ENCODE measurements around the gene HEATR3.

Gene HEATR3

GRCh38 chr16:50137268-50137667, 71.5 kb downstream of the HEATR3 start:
- no peaks in the 10 kb centered on the region for H3K27me3 ChIP-seq (ENCODE audit: insufficient read depth, low read length)
- H2AFZ ChIP-seq (ENCODE audit: insufficient read depth, low read length, poor library complexity), result no peak overlapping the region
- DNase-seq, result no peak
- no peaks in the 10 kb centered on the region for H3K79me1 ChIP-seq (ENCODE audit: low read length)
- no peak overlapping the region for H2BK120ac ChIP-seq (ENCODE audit: insufficient read depth, low read length, poor library complexity)
- H3K4ac ChIP-seq (ENCODE audit: low read depth, low read length), result no peak overlapping the region
- no peaks in the 10 kb centered on the region for H3K9me3 ChIP-seq (ENCODE audit: insufficient read depth, low read depth, low read length)
- no peak overlapping the region for H3K4me2 ChIP-seq (ENCODE audit: low read length)
- no peak overlapping the region for H4K8ac ChIP-seq (ENCODE audit: low read depth, low read length)
- no CpG with 5 or more reads among the region's 3 CpGs for WGBS (ENCODE audit: extremely low coverage, insufficient coverage, insufficient read length)
- H3K23ac ChIP-seq (ENCODE audit: low read length), result no peak overlapping the region
- H4K12ac ChIP-seq (ENCODE audit: low read depth, low read length), result no peak overlapping the region
- H4K91ac ChIP-seq (ENCODE audit: low read depth, low read length), result no peak overlapping the region
- H3K14ac ChIP-seq (ENCODE audit: low read length), result no peak overlapping the region
- no peak overlapping the region for H3K27ac ChIP-seq (ENCODE audit: low read depth, low read length)
- H3K9ac ChIP-seq (ENCODE audit: low read length), result no peak overlapping the region
- no peak overlapping the region for H3K18ac ChIP-seq (ENCODE audit: low read length)
- no peak overlapping the region for H2BK5ac ChIP-seq (ENCODE audit: low read depth, low read length, poor library complexity)
- H2BK12ac ChIP-seq (ENCODE audit: low read length), result no peak overlapping the region
- no peaks in the 10 kb centered on the region for H3K79me2 ChIP-seq (ENCODE audit: control insufficient read depth, insufficient read depth, low read length, poor library complexity)
- no peaks in the 10 kb centered on the region for H3K36me3 ChIP-seq (ENCODE audit: control insufficient read depth in 1 of 2, insufficient read depth in 2 of 2, low read length in 2 of 2)
- no peaks in the 10 kb centered on the region for H3K4me1 ChIP-seq (ENCODE audit: control insufficient read depth in 1 of 2, insufficient read depth in 2 of 2, low read length in 2 of 2)
- H3K4me3 ChIP-seq (ENCODE audit: low read depth, low read length), result no peak overlapping the region
- no peak overlapping the region for H2AK5ac ChIP-seq (ENCODE audit: low read length)

GRCh38 chr16:50139580-50139979, 73.8 kb downstream of the HEATR3 start:
- H3K9ac ChIP-seq (ENCODE audit: low read length), result no peak overlapping the region
- H3K9me3 ChIP-seq (ENCODE audit: insufficient read depth, low read depth, low read length), result no peaks in the 10 kb centered on the region
- H3K18ac ChIP-seq (ENCODE audit: low read length), result no peak overlapping the region
- DNase-seq, result no peak
- no peak overlapping the region for H3K4me3 ChIP-seq (ENCODE audit: low read depth, low read length)
- no peak overlapping the region for H2AFZ ChIP-seq (ENCODE audit: insufficient read depth, low read length, poor library complexity)
- no peak overlapping the region for H2BK120ac ChIP-seq (ENCODE audit: insufficient read depth, low read length, poor library complexity)
- no peak overlapping the region for H4K12ac ChIP-seq (ENCODE audit: low read depth, low read length)
- no peaks in the 10 kb centered on the region for H3K79me1 ChIP-seq (ENCODE audit: low read length)
- no peak overlapping the region for H2AK5ac ChIP-seq (ENCODE audit: low read length)
- no peak overlapping the region for H4K91ac ChIP-seq (ENCODE audit: low read depth, low read length)
- H3K27me3 ChIP-seq (ENCODE audit: insufficient read depth, low read length), result no peaks in the 10 kb centered on the region
- no peaks in the 10 kb centered on the region for H3K4me1 ChIP-seq (ENCODE audit: control insufficient read depth in 1 of 2, insufficient read depth in 2 of 2, low read length in 2 of 2)
- no peak overlapping the region for H3K4me2 ChIP-seq (ENCODE audit: low read length)
- no peak overlapping the region for H3K4ac ChIP-seq (ENCODE audit: low read depth, low read length)
- H3K14ac ChIP-seq (ENCODE audit: low read length), result no peak overlapping the region
- no peak overlapping the region for H4K8ac ChIP-seq (ENCODE audit: low read depth, low read length)
- no peak overlapping the region for H3K23ac ChIP-seq (ENCODE audit: low read length)
- H2BK5ac ChIP-seq (ENCODE audit: low read depth, low read length, poor library complexity), result no peak overlapping the region
- H3K27ac ChIP-seq (ENCODE audit: low read depth, low read length), result no peak overlapping the region
- WGBS (ENCODE audit: extremely low coverage, insufficient coverage, insufficient read length), result no CpG with 5 or more reads among the region's 1 CpG
- H3K36me3 ChIP-seq (ENCODE audit: control insufficient read depth in 1 of 2, insufficient read depth in 2 of 2, low read length in 2 of 2), result no peaks in the 10 kb centered on the region
- no peak overlapping the region for H2BK12ac ChIP-seq (ENCODE audit: low read length)
- no peaks in the 10 kb centered on the region for H3K79me2 ChIP-seq (ENCODE audit: control insufficient read depth, insufficient read depth, low read length, poor library complexity)

- no peak overlapping the region for H4K91ac ChIP-seq (ENCODE audit: low read depth, low read length)
Measured at GRCh38 chr16:50144211-50144610, 78.4 kb downstream of the HEATR3 start.

GRCh38 chr16:50146479-50147435, 81.0 kb downstream of the HEATR3 start:
- DNase-seq, result no peak
- no peak overlapping the region for H2BK12ac ChIP-seq (ENCODE audit: low read length)
- no peak overlapping the region for H4K91ac ChIP-seq (ENCODE audit: low read depth, low read length)
- H3K4me1 ChIP-seq (ENCODE audit: control insufficient read depth in 1 of 2, insufficient read depth in 2 of 2, low read length in 2 of 2), result no peaks in the 10 kb centered on the region
- H2AFZ ChIP-seq (ENCODE audit: insufficient read depth, low read length, poor library complexity), result no peak overlapping the region
- H2BK120ac ChIP-seq (ENCODE audit: insufficient read depth, low read length, poor library complexity), result no peak overlapping the region
- no peak overlapping the region for H2BK5ac ChIP-seq (ENCODE audit: low read depth, low read length, poor library complexity)
- H3K4me3 ChIP-seq (ENCODE audit: low read depth, low read length), result no peak overlapping the region
- no peak overlapping the region for H4K12ac ChIP-seq (ENCODE audit: low read depth, low read length)
- H3K27me3 ChIP-seq (ENCODE audit: insufficient read depth, low read length), result no peaks in the 10 kb centered on the region
- no peaks in the 10 kb centered on the region for H3K79me1 ChIP-seq (ENCODE audit: low read length)
- WGBS (ENCODE audit: extremely low coverage, insufficient coverage, insufficient read length), result no CpG with 5 or more reads among the region's 9 CpGs
- H3K23ac ChIP-seq (ENCODE audit: low read length), result no peak overlapping the region
- H3K79me2 ChIP-seq (ENCODE audit: control insufficient read depth, insufficient read depth, low read length, poor library complexity), result no peaks in the 10 kb centered on the region
- no peak overlapping the region for H3K18ac ChIP-seq (ENCODE audit: low read length)
- no peak overlapping the region for H3K9ac ChIP-seq (ENCODE audit: low read length)
- no peak overlapping the region for H2AK5ac ChIP-seq (ENCODE audit: low read length)
- no peak overlapping the region for H3K4me2 ChIP-seq (ENCODE audit: low read length)
- no peak overlapping the region for H3K4ac ChIP-seq (ENCODE audit: low read depth, low read length)
- no peaks in the 10 kb centered on the region for H3K9me3 ChIP-seq (ENCODE audit: insufficient read depth, low read depth, low read length)
- no peak overlapping the region for H4K8ac ChIP-seq (ENCODE audit: low read depth, low read length)
- H3K36me3 ChIP-seq (ENCODE audit: control insufficient read depth in 1 of 2, insufficient read depth in 2 of 2, low read length in 2 of 2), result no peaks in the 10 kb centered on the region
- H3K14ac ChIP-seq (ENCODE audit: low read length), result no peak overlapping the region
- H3K27ac ChIP-seq (ENCODE audit: low read depth, low read length), result no peak overlapping the region

More at GRCh38 chr16:50144211-50144610, 78.4 kb downstream of the HEATR3 start:
- no CpG with 5 or more reads among the region's 2 CpGs for WGBS (ENCODE audit: extremely low coverage, insufficient coverage, insufficient read length)
- Histone ChIP-seq H3K4me2 (ENCODE audit: low read length) (no peak overlapping the region), H3K4ac (ENCODE audit: low read depth, low read length) (no peak overlapping the region), H3K27ac (ENCODE audit: low read depth, low read length) (no peak overlapping the region), H2BK120ac (ENCODE audit: insufficient read depth, low read length, poor library complexity) (no peak overlapping the region), H3K4me3 (ENCODE audit: low read depth, low read length) (no peak overlapping the region), H4K8ac (ENCODE audit: low read depth, low read length) (no peak overlapping the region), H2AK5ac (ENCODE audit: low read length) (no peak overlapping the region), H4K12ac (ENCODE audit: low read depth, low read length) (no peak overlapping the region), H2BK12ac (ENCODE audit: low read length) (no peak overlapping the region), H3K9ac (ENCODE audit: low read length) (no peak overlapping the region), H3K14ac (ENCODE audit: low read length) (no peak overlapping the region), H3K36me3 (ENCODE audit: control insufficient read depth in 1 of 2, insufficient read depth in 2 of 2, low read length in 2 of 2) (no peaks in the 10 kb centered on the region), H3K23ac (ENCODE audit: low read length) (no peak overlapping the region), H3K79me1 (ENCODE audit: low read length) (no peaks in the 10 kb centered on the region), H2BK5ac (ENCODE audit: low read depth, low read length, poor library complexity) (no peak overlapping the region), H3K4me1 (ENCODE audit: control insufficient read depth in 1 of 2, insufficient read depth in 2 of 2, low read length in 2 of 2) (no peaks in the 10 kb centered on the region), H3K27me3 (ENCODE audit: insufficient read depth, low read length) (no peaks in the 10 kb centered on the region), H2AFZ (ENCODE audit: insufficient read depth, low read length, poor library complexity) (no peak overlapping the region), H3K9me3 (ENCODE audit: insufficient read depth, low read depth, low read length) (no peaks in the 10 kb centered on the region), H3K18ac (ENCODE audit: low read length) (no peak overlapping the region), H3K79me2 (ENCODE audit: control insufficient read depth, insufficient read depth, low read length, poor library complexity) (no peaks in the 10 kb centered on the region)
- DNase-seq, result no peak
